ENCODE measurements around the gene GTF2H4. TPM values are rescaled to one million over a fixed set of nuclear protein-coding genes. Genes with fewer than 3 reads are reported as not detected.

Gene GTF2H4
- total and polyA plus RNA-seq, 4 donors: 6.2 to 15.8 (median 12.3) TPM

DNA sequence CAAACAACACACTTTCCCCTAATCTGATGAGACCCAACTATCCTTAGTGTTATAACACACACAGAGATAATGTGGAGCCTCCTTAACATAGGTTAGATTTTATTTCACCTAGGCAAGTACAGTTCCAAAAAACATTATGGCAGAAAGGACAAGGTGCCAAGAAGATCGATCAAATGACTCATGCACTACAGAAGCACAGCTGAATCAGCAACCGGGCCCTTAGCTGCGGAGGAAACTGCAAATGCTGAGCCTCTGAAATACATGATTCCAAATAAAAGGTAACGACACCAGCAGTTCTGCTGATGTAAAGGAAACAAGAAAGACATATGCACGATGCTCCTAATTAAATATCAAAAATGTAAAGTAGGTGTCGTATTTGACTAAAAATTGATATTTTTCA, 55.6 kb downstream of the GTF2H4 start:
- H3K9ac ChIP-seq (ENCODE audit: low read depth in 1 of 2, low read length in 2 of 2): no peak overlapping the region
- 77% methylated on average over 6 of the region's 6 CpGs for WGBS
- H3K9me3 ChIP-seq (ENCODE audit: control insufficient read depth in 4 of 4, low read length in 3 of 4): no peaks in the 10 kb centered on the region
- H3K27me3 ChIP-seq (ENCODE audit: control insufficient read depth in 4 of 4, insufficient read depth in 4 of 4, low read length in 3 of 4): no peaks in the 10 kb centered on the region
- DNase-seq (ENCODE audit: low spot score): no peak
- TF ChIP-seq TAF1 (conservative IDR thresholded peaks at IDR 0.05) (no peak), HNF4A (conservative IDR thresholded peaks at IDR 0.05) (no peak), HNF4G (IDR thresholded peaks at IDR 0.05) (no peak), JUND (IDR thresholded peaks at IDR 0.05) (no peak), RXRA (IDR thresholded peaks at IDR 0.05) (no peak), SP1 (IDR thresholded peaks at IDR 0.05) (no peak), EGR1 (IDR thresholded peaks at IDR 0.05; ENCODE audit: low read depth in 2 of 2) (no peak), RAD21 (IDR thresholded peaks at IDR 0.05) (no peak), FOXA2 (IDR thresholded peaks at IDR 0.05) (no peak), GABPA (IDR thresholded peaks at IDR 0.05 in 1 of 2, conservative IDR thresholded peaks at IDR 0.05 in 1 of 2) (no peak), YY1 (IDR thresholded peaks at IDR 0.05) (no peak), FOXA1 (IDR thresholded peaks at IDR 0.05) (no peak), NR2F2 (IDR thresholded peaks at IDR 0.05) (no peak)
- TF ChIP-seq, protein P1, sequence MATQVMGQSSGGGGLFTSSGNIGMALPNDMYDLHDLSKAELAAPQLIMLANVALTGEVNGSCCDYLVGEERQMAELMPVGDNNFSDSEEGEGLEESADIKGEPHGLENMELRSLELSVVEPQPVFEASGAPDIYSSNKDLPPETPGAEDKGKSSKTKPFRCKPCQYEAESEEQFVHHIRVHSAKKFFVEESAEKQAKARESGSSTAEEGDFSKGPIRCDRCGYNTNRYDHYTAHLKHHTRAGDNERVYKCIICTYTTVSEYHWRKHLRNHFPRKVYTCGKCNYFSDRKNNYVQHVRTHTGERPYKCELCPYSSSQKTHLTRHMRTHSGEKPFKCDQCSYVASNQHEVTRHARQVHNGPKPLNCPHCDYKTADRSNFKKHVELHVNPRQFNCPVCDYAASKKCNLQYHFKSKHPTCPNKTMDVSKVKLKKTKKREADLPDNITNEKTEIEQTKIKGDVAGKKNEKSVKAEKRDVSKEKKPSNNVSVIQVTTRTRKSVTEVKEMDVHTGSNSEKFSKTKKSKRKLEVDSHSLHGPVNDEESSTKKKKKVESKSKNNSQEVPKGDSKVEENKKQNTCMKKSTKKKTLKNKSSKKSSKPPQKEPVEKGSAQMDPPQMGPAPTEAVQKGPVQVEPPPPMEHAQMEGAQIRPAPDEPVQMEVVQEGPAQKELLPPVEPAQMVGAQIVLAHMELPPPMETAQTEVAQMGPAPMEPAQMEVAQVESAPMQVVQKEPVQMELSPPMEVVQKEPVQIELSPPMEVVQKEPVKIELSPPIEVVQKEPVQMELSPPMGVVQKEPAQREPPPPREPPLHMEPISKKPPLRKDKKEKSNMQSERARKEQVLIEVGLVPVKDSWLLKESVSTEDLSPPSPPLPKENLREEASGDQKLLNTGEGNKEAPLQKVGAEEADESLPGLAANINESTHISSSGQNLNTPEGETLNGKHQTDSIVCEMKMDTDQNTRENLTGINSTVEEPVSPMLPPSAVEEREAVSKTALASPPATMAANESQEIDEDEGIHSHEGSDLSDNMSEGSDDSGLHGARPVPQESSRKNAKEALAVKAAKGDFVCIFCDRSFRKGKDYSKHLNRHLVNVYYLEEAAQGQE (IDR thresholded peaks at IDR 0.05): no peak
- TF ChIP-seq, protein P2, sequence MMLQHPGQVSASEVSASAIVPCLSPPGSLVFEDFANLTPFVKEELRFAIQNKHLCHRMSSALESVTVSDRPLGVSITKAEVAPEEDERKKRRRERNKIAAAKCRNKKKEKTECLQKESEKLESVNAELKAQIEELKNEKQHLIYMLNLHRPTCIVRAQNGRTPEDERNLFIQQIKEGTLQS (IDR thresholded peaks at IDR 0.05): no peak
- TF ChIP-seq, protein P3, sequence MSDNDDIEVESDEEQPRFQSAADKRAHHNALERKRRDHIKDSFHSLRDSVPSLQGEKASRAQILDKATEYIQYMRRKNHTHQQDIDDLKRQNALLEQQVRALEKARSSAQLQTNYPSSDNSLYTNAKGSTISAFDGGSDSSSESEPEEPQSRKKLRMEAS (IDR thresholded peaks at IDR 0.05): no peak
- TF ChIP-seq, protein P4, sequence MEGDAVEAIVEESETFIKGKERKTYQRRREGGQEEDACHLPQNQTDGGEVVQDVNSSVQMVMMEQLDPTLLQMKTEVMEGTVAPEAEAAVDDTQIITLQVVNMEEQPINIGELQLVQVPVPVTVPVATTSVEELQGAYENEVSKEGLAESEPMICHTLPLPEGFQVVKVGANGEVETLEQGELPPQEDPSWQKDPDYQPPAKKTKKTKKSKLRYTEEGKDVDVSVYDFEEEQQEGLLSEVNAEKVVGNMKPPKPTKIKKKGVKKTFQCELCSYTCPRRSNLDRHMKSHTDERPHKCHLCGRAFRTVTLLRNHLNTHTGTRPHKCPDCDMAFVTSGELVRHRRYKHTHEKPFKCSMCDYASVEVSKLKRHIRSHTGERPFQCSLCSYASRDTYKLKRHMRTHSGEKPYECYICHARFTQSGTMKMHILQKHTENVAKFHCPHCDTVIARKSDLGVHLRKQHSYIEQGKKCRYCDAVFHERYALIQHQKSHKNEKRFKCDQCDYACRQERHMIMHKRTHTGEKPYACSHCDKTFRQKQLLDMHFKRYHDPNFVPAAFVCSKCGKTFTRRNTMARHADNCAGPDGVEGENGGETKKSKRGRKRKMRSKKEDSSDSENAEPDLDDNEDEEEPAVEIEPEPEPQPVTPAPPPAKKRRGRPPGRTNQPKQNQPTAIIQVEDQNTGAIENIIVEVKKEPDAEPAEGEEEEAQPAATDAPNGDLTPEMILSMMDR (IDR thresholded peaks at IDR 0.05; ENCODE audit: low read depth, low read length, missing input control): no peak
- TF ChIP-seq, protein P5, sequence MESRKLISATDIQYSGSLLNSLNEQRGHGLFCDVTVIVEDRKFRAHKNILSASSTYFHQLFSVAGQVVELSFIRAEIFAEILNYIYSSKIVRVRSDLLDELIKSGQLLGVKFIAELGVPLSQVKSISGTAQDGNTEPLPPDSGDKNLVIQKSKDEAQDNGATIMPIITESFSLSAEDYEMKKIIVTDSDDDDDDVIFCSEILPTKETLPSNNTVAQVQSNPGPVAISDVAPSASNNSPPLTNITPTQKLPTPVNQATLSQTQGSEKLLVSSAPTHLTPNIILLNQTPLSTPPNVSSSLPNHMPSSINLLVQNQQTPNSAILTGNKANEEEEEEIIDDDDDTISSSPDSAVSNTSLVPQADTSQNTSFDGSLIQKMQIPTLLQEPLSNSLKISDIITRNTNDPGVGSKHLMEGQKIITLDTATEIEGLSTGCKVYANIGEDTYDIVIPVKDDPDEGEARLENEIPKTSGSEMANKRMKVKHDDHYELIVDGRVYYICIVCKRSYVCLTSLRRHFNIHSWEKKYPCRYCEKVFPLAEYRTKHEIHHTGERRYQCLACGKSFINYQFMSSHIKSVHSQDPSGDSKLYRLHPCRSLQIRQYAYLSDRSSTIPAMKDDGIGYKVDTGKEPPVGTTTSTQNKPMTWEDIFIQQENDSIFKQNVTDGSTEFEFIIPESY (IDR thresholded peaks at IDR 0.05): no peak
- H3K4me1 ChIP-seq (ENCODE audit: control insufficient read depth in 4 of 4, insufficient read depth in 4 of 4, low read length in 3 of 4): no peaks in the 10 kb centered on the region
- no peak overlapping the region for H3K27ac ChIP-seq (ENCODE audit: low read depth in 1 of 2, low read length in 2 of 2)
- H3K4me3 ChIP-seq (ENCODE audit: low read depth in 1 of 3, low read length in 3 of 3): no peak overlapping the region
- H3K36me3 ChIP-seq (ENCODE audit: control insufficient read depth in 4 of 4, insufficient read depth in 3 of 4, low read depth in 1 of 4, low read length in 3 of 4): no peaks in the 10 kb centered on the region

Small RNA genes within 50 kb of the gene (small RNA-seq; reads per million reads assigned to genes)
- not detected for gene RF00019

Other genes with a start within 250 kb of the GTF2H4 start
- gene DHX16, start 235.2 kb upstream of the GTF2H4 start, total RNA-seq: 10 to 100 TPM; 20.6 to 23.9 TPM
- gene DHX16, start 235.2 kb upstream of the GTF2H4 start, polyA plus RNA-seq: 10 to 100 TPM; 10.1 to 14.2 TPM
- 10 to 100 TPM; 11.4 to 11.5 TPM for gene PPP1R18, start 221.6 kb upstream of the GTF2H4 start, total RNA-seq
- gene PPP1R18, start 221.6 kb upstream of the GTF2H4 start, polyA plus RNA-seq: 10 to 100 TPM in 1 of 2 donors, 1 to 10 TPM in 1; 7.4 to 17.4 TPM
- 1 to 10 TPM in 1 of 2 donors, under 1 TPM in 1; 0.59 to 2.3 TPM for gene NRM, start 217.2 kb upstream of the GTF2H4 start, total RNA-seq
- gene NRM, start 217.2 kb upstream of the GTF2H4 start, polyA plus RNA-seq: 1 to 10 TPM; 2.4 to 3.3 TPM
- gene MDC1, start 190.9 kb upstream of the GTF2H4 start, total RNA-seq: 10 to 100 TPM in 1 of 2 donors, 1 to 10 TPM in 1; 9.0 to 15.5 TPM
- 1 to 10 TPM; 5.9 to 7.7 TPM for gene MDC1, start 190.9 kb upstream of the GTF2H4 start, polyA plus RNA-seq
- 100 to 1,000 TPM; 197 to 533 TPM for gene TUBB, start 187.9 kb upstream of the GTF2H4 start, total RNA-seq
- gene TUBB, start 187.9 kb upstream of the GTF2H4 start, polyA plus RNA-seq: 100 to 1,000 TPM; 115 to 224 TPM
- 10 to 100 TPM; 38.6 to 60.5 TPM for gene FLOT1, start 165.5 kb upstream of the GTF2H4 start, total RNA-seq
- gene FLOT1, start 165.5 kb upstream of the GTF2H4 start, polyA plus RNA-seq: 10 to 100 TPM; 58.4 to 99.8 TPM
- gene IER3, start 163.7 kb upstream of the GTF2H4 start, total RNA-seq: 1 to 10 TPM; 1.3 to 6.5 TPM
- 1 to 10 TPM; 6.9 to 8.1 TPM for gene IER3, start 163.7 kb upstream of the GTF2H4 start, polyA plus RNA-seq
- gene DDR1, start 23.7 kb upstream of the GTF2H4 start, total RNA-seq: 1 to 10 TPM; 4.0 to 5.3 TPM
- gene DDR1, start 23.7 kb upstream of the GTF2H4 start, polyA plus RNA-seq: 1 to 10 TPM; 1.2 to 4.8 TPM
- gene VARS2, start 6.0 kb downstream of the GTF2H4 start, total RNA-seq: 10 to 100 TPM; 10.2 to 23.3 TPM
- 10 to 100 TPM in 1 of 2 donors, 1 to 10 TPM in 1; 9.4 to 22.4 TPM for gene VARS2, start 6.0 kb downstream of the GTF2H4 start, polyA plus RNA-seq
- gene SFTA2, start 24.0 kb downstream of the GTF2H4 start, total RNA-seq: not detected
- gene SFTA2, start 24.0 kb downstream of the GTF2H4 start, polyA plus RNA-seq: under 1 TPM in 1 of 2 donors, not detected in 1; 0.60 TPM
- gene MUCL3, start 32.8 kb downstream of the GTF2H4 start, total RNA-seq: under 1 TPM in 1 of 2 donors, not detected in 1; under 0.01 TPM
- gene MUCL3, start 32.8 kb downstream of the GTF2H4 start, polyA plus RNA-seq: not detected
- not detected for gene MUC21, start 75.5 kb downstream of the GTF2H4 start, total RNA-seq
- gene MUC21, start 75.5 kb downstream of the GTF2H4 start, polyA plus RNA-seq: under 1 TPM in 1 of 2 donors, not detected in 1; 0.02 TPM
- not detected for gene MUC22, start 102.3 kb downstream of the GTF2H4 start, total RNA-seq
- not detected for gene MUC22, start 102.3 kb downstream of the GTF2H4 start, polyA plus RNA-seq
- gene C6orf15, start 204.4 kb downstream of the GTF2H4 start, total RNA-seq: not detected
- not detected for gene C6orf15, start 204.4 kb downstream of the GTF2H4 start, polyA plus RNA-seq
- gene PSORS1C1, start 206.6 kb downstream of the GTF2H4 start, total RNA-seq: under 1 TPM in 1 of 2 donors, not detected in 1; under 0.01 TPM
- under 1 TPM in 1 of 2 donors, not detected in 1; 0.08 TPM for gene PSORS1C1, start 206.6 kb downstream of the GTF2H4 start, polyA plus RNA-seq
- not detected for gene CDSN, start 212.2 kb downstream of the GTF2H4 start, total RNA-seq
- not detected for gene CDSN, start 212.2 kb downstream of the GTF2H4 start, polyA plus RNA-seq
- not detected for gene PSORS1C2, start 230.9 kb downstream of the GTF2H4 start, total RNA-seq
- gene PSORS1C2, start 230.9 kb downstream of the GTF2H4 start, polyA plus RNA-seq: not detected
- 1 to 10 TPM; 6.9 to 9.9 TPM for gene CCHCR1, start 249.6 kb downstream of the GTF2H4 start, total RNA-seq
- gene CCHCR1, start 249.6 kb downstream of the GTF2H4 start, polyA plus RNA-seq: 1 to 10 TPM; 3.1 to 5.6 TPM